ENCODE data around the gene ZMYND8.

DNA sequence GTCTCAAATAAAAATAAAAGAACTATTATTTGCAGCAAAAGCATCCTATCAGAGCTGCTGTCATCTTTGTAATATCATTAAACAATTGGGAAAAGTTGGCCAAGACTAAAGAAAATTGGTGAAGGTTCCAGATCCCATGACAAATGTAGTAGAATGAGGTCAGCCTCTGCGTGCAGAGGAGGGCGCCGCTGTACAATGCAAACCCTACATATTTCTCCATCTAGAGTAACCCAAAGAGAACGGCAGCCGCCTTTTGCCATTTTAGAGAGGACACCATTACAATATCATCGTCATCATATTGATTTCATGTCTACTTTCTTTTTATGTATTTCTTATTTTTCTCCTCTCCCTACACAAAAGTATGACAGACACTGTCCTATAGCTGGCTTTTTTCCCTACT lies 59.5 kb downstream of the ZMYND8 start:
- TF ChIP-seq ZNF274 (IDR thresholded peaks at IDR 0.05; ENCODE audit: low read depth, low read length), result no peak
- no peak for TF ChIP-seq YY1 (IDR thresholded peaks at IDR 0.05; ENCODE audit: insufficient read depth, insufficient read length)
- TF ChIP-seq SUZ12 (IDR thresholded peaks at IDR 0.05; ENCODE audit: extremely low read depth, insufficient read depth, insufficient read length), result no peak

Data from NT2/D1 (cell line).